ENCODE data around the gene CPNE6. TPM values are rescaled to one million over a fixed set of nuclear protein-coding genes. Genes with fewer than 3 reads are reported as not detected.

Gene CPNE6
- total and polyA plus RNA-seq, 4 donors, result 0.05 to 0.17 TPM; not detected in 2

DNA sequence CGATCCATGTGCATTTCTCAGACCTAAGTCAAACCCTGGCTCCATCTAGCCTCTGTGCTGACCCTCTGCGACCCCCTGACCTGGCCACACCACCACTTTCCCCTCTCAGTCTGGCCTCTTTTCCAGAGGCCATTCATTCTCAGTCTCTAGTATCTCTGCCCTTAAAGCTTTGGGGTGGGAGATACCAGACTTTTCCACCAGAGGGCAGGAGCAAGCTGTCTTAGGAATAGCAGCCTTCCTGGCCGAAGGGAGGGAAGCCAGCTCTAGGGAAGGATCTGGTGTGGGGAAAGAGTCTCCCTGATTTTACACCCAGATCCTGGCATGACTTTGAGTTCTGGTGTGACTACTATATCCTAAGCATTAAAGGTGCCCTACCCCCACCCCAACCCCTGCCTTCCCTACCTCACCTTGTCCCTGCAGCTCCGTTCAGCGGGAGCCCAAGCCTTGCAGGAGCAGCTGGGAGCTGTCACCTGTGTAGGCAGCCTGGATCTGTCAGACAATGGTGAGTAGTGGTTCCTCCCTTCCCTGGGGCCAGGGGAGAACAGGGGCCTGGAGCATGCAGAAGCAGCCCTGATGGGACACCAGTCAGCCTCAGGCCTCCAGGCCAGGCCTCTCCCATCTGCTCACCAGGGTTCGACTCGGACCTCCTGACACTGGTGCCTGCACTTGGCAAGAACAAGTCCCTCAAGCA lies 13.0 kb upstream of the CPNE6 start (continued):
- TF ChIP-seq, protein P1, sequence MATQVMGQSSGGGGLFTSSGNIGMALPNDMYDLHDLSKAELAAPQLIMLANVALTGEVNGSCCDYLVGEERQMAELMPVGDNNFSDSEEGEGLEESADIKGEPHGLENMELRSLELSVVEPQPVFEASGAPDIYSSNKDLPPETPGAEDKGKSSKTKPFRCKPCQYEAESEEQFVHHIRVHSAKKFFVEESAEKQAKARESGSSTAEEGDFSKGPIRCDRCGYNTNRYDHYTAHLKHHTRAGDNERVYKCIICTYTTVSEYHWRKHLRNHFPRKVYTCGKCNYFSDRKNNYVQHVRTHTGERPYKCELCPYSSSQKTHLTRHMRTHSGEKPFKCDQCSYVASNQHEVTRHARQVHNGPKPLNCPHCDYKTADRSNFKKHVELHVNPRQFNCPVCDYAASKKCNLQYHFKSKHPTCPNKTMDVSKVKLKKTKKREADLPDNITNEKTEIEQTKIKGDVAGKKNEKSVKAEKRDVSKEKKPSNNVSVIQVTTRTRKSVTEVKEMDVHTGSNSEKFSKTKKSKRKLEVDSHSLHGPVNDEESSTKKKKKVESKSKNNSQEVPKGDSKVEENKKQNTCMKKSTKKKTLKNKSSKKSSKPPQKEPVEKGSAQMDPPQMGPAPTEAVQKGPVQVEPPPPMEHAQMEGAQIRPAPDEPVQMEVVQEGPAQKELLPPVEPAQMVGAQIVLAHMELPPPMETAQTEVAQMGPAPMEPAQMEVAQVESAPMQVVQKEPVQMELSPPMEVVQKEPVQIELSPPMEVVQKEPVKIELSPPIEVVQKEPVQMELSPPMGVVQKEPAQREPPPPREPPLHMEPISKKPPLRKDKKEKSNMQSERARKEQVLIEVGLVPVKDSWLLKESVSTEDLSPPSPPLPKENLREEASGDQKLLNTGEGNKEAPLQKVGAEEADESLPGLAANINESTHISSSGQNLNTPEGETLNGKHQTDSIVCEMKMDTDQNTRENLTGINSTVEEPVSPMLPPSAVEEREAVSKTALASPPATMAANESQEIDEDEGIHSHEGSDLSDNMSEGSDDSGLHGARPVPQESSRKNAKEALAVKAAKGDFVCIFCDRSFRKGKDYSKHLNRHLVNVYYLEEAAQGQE (IDR thresholded peaks at IDR 0.05), result no peak
- no peak for TF ChIP-seq TAF1 (conservative IDR thresholded peaks at IDR 0.05)
- TF ChIP-seq RXRA (IDR thresholded peaks at IDR 0.05), result peak; percentile 23 to 25

DNA sequence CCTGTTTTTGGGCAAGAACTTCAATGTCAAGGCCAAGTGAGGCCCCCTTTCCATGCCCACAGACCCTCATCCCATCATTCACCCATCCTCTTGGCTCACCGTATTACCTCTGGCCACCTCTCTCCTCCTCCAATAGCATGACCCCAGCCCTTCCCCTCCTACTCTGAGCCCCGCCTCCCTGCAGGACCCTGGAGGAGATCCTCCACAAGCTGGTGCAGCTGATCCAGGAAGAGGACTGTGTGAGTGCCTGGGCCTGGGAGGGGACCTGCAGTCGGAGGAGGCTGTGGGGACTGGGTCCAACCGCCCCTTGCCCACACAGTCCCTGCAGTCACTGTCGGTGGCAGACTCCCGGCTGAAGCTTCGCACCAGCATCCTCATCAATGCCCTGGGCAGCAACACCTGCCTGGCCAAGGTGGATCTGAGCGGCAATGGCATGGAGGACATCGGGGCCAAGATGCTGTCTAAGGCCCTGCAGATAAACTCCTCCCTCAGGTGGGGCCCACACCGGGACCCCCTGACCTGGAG lies 12.3 kb upstream of the CPNE6 start:
- H3K9ac ChIP-seq (ENCODE audit: low read depth in 1 of 2, low read length in 2 of 2), result no peak overlapping the region
- H3K9me3 ChIP-seq (ENCODE audit: control insufficient read depth in 4 of 4, low read length in 3 of 4), result no peaks in the 10 kb centered on the region
- H3K27ac ChIP-seq (ENCODE audit: low read depth in 1 of 2, low read length in 2 of 2), result no peak overlapping the region
- H3K4me3 ChIP-seq (ENCODE audit: low read depth in 1 of 3, low read length in 3 of 3), result no peak overlapping the region
- peaks cover 30 to 68% (median 54%) of the 10 kb centered on the region in 4 donors for H3K4me1 ChIP-seq (ENCODE audit: control insufficient read depth in 4 of 4, insufficient read depth in 4 of 4, low read length in 3 of 4)
- H3K27me3 ChIP-seq (ENCODE audit: control insufficient read depth in 4 of 4, insufficient read depth in 4 of 4, low read length in 3 of 4), result no peaks in the 10 kb centered on the region
- TF ChIP-seq HNF4G (IDR thresholded peaks at IDR 0.05) (no peak), SP1 (IDR thresholded peaks at IDR 0.05) (no peak), GABPA (IDR thresholded peaks at IDR 0.05 in 1 of 2, conservative IDR thresholded peaks at IDR 0.05 in 1 of 2) (no peak)
- TF ChIP-seq, protein P2, sequence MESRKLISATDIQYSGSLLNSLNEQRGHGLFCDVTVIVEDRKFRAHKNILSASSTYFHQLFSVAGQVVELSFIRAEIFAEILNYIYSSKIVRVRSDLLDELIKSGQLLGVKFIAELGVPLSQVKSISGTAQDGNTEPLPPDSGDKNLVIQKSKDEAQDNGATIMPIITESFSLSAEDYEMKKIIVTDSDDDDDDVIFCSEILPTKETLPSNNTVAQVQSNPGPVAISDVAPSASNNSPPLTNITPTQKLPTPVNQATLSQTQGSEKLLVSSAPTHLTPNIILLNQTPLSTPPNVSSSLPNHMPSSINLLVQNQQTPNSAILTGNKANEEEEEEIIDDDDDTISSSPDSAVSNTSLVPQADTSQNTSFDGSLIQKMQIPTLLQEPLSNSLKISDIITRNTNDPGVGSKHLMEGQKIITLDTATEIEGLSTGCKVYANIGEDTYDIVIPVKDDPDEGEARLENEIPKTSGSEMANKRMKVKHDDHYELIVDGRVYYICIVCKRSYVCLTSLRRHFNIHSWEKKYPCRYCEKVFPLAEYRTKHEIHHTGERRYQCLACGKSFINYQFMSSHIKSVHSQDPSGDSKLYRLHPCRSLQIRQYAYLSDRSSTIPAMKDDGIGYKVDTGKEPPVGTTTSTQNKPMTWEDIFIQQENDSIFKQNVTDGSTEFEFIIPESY (IDR thresholded peaks at IDR 0.05), result no peak
- no peaks in the 10 kb centered on the region for H3K36me3 ChIP-seq (ENCODE audit: control insufficient read depth in 4 of 4, insufficient read depth in 3 of 4, low read depth in 1 of 4, low read length in 3 of 4)
- DNase-seq (ENCODE audit: low spot score), result no peak
- 93% methylated on average over 10 of the region's 10 CpGs for WGBS

DNA sequence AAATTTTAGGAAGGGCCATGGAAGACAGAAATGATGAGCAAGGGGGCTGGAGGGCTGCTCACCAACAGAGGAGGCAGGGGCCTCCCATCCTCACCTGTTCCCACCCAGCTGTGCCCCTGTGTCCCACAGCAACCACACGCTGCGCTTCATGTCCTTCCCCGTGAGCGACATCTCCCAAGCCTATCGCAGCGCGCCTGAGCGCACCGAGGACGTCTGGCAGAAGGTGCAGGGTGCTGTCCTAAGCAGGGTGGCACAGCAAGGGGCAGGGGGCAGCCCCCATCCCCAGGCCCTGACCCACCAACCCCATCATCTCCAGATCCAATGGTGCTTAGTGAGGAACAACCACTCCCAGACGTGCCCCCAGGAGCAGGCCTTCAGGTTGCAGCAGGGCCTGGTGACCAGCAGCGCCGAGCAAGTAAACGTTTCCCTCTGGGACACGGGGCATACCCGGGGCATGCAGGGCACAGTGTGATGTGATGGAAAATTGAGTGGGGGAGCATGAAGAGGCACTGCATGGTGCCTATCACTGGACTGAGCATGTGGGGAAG lies 11.4 kb upstream of the CPNE6 start:
- Histone ChIP-seq H3K36me3 (ENCODE audit: control insufficient read depth in 4 of 4, insufficient read depth in 3 of 4, low read depth in 1 of 4, low read length in 3 of 4) (no peaks in the 10 kb centered on the region), H3K4me3 (ENCODE audit: low read depth in 1 of 3, low read length in 3 of 3) (no peak overlapping the region), H3K27ac (ENCODE audit: low read depth in 1 of 2, low read length in 2 of 2) (no peak overlapping the region), H3K4me1 (ENCODE audit: control insufficient read depth in 4 of 4, insufficient read depth in 4 of 4, low read length in 3 of 4) (peaks cover 33 to 76% (median 61%) of the 10 kb centered on the region in 4 donors), H3K9ac (ENCODE audit: low read depth in 1 of 2, low read length in 2 of 2) (no peak overlapping the region), H3K27me3 (ENCODE audit: control insufficient read depth in 4 of 4, insufficient read depth in 4 of 4, low read length in 3 of 4) (no peaks in the 10 kb centered on the region), H3K9me3 (ENCODE audit: control insufficient read depth in 4 of 4, low read length in 3 of 4) (no peaks in the 10 kb centered on the region)
- no peak for TF ChIP-seq FOXA2 (IDR thresholded peaks at IDR 0.05)
- no peak for TF ChIP-seq RAD21 (IDR thresholded peaks at IDR 0.05)
- TF ChIP-seq, protein P3, sequence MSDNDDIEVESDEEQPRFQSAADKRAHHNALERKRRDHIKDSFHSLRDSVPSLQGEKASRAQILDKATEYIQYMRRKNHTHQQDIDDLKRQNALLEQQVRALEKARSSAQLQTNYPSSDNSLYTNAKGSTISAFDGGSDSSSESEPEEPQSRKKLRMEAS (IDR thresholded peaks at IDR 0.05), result no peak
- TF ChIP-seq HNF4G (IDR thresholded peaks at IDR 0.05), result no peak
- TF ChIP-seq, protein P1 (IDR thresholded peaks at IDR 0.05), result no peak
- no peak for TF ChIP-seq NR2F2 (IDR thresholded peaks at IDR 0.05)
- DNase-seq (ENCODE audit: low spot score), result no peak
- WGBS, result 87% methylated on average over 16 of the region's 16 CpGs
